ENCODE results near the gene LINGO1. TPM values are rescaled to one million over a fixed set of nuclear protein-coding genes. Genes with fewer than 3 reads are reported as not detected.

The LINGO1 gene
- total and polyA plus RNA-seq, 2 donors (not counting 1 experiment from before 2014, with no cell fraction given): not detected

- ATAC-seq (ENCODE audit: low read depth) (no peak), DNase-seq (peak; percentile 35)
- CTCF ChIA-PET: no interaction called here
- TF ChIP-seq CTCF (IDR thresholded peaks at IDR 0.05) (no peak), EZH2 (IDR thresholded peaks at IDR 0.05; ENCODE audit: borderline replicate concordance, insufficient read depth, low read depth, low read length, poor library complexity, severe bottlenecking) (peak; percentile 73)
- no peaks in the 10 kb centered on the region for H3K36me3 ChIP-seq (replicated peaks in 1 of 2; ENCODE audit: control extremely low read depth in 1 of 2, control insufficient read depth in 1 of 2, extremely low read depth in 1 of 2, insufficient read depth in 2 of 2, low read length in 1 of 2)
- H3K4me3 ChIP-seq (ENCODE audit: control extremely low read depth in 1 of 5, extremely low read depth in 1 of 5, insufficient read depth in 1 of 5, low read depth in 2 of 5, low read length in 4 of 5): no peak overlapping the region
- Mint-ChIP-seq H3K4me3 (peak overlapping the region; percentile 53), H3K27ac (no peak overlapping the region), H3K9me3 (ENCODE audit: insufficient read depth) (no peaks in the 10 kb centered on the region), H3K27me3 (peaks cover 47% of the 10 kb centered on the region), H3K4me1 (peaks cover 15% of the 10 kb centered on the region)
- peak overlapping the region; percentile 68 for H3K4me2 ChIP-seq (replicated peaks; ENCODE audit: low read depth, low read length, poor library complexity, severe bottlenecking)
- peaks cover 0 to 21% (median 0%) of the 10 kb centered on the region in 3 donors for H3K9me3 ChIP-seq (ENCODE audit: control extremely low read depth in 1 of 3, control insufficient read depth in 2 of 3, insufficient read depth in 1 of 3, low read length in 2 of 3)
- no peak overlapping the region for H2AFZ ChIP-seq (ENCODE audit: insufficient read depth, low read depth, low read length, poor library complexity, severe bottlenecking)
- no peak overlapping the region for H3K9ac ChIP-seq (ENCODE audit: low read length)
- peaks cover 0 to 61% (median 25%) of the 10 kb centered on the region in 4 experiments for H3K27me3 ChIP-seq (replicated peaks in 1 of 4; ENCODE audit: control extremely low read depth in 1 of 4, control insufficient read depth in 3 of 4, insufficient read depth in 4 of 4, low read length in 3 of 4)
- intact Hi-C loops (cut with micrococcal nuclease): no loop called here
- H3K4me1 ChIP-seq (ENCODE audit: control insufficient read depth in 2 of 2, insufficient read depth in 2 of 2, low read length in 2 of 2): peaks cover 21 to 27% of the 10 kb centered on the region in 2 donors
- H3K27ac ChIP-seq (ENCODE audit: low read length in 2 of 2): no peak overlapping the region
- no peaks in the 10 kb centered on the region for H3K79me2 ChIP-seq (ENCODE audit: control insufficient read depth, insufficient read depth, low read length)
- no peaks in the 10 kb centered on the region for H4K20me1 ChIP-seq (ENCODE audit: control insufficient read depth, insufficient read depth, low read length, poor library complexity, severe bottlenecking)
- 3% methylated on average over 45 of the region's 47 CpGs for WGBS (ENCODE audit: insufficient coverage)
- POLR2A ChIA-PET: no interaction called here
These were observed 773 bp downstream of the LINGO1 start for GRCh38 chr15:77631745-77632533.

Measured in B cell (primary cell).